LNCAP (cell line): ENCODE data around the gene HS2ST1.

Experiments used
- TF ChIP-seq, protein P1 (sequence below): fragments of 450-650 bp; IDR thresholded peaks from 2 replicates; pipeline ENCODE4 v1.5.1; 2017; ENCODE audit warnings: mild to moderate bottlenecking

Gene HS2ST1

DNA sequence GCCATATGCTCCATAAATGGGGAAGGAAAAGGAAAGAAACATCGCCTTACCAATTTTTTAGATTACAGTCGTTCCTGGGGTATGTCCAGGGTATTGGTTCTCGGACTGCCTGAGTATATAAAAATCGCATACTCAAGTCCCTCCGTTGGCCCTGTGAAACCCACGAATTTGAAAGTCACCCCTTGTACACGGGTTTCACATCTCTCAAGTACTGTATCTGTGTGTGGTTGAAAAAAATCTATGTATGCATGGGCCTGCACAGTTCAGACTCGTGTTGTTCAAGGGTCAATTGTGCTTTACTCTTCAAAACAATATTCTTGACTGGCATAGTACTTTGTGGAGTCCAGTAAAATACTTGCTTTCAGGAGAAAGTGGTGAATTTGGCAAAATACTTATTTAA lies 171.7 kb downstream of the HS2ST1 start:
- TF ChIP-seq, protein P1, sequence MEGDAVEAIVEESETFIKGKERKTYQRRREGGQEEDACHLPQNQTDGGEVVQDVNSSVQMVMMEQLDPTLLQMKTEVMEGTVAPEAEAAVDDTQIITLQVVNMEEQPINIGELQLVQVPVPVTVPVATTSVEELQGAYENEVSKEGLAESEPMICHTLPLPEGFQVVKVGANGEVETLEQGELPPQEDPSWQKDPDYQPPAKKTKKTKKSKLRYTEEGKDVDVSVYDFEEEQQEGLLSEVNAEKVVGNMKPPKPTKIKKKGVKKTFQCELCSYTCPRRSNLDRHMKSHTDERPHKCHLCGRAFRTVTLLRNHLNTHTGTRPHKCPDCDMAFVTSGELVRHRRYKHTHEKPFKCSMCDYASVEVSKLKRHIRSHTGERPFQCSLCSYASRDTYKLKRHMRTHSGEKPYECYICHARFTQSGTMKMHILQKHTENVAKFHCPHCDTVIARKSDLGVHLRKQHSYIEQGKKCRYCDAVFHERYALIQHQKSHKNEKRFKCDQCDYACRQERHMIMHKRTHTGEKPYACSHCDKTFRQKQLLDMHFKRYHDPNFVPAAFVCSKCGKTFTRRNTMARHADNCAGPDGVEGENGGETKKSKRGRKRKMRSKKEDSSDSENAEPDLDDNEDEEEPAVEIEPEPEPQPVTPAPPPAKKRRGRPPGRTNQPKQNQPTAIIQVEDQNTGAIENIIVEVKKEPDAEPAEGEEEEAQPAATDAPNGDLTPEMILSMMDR, result no peak

DNA sequence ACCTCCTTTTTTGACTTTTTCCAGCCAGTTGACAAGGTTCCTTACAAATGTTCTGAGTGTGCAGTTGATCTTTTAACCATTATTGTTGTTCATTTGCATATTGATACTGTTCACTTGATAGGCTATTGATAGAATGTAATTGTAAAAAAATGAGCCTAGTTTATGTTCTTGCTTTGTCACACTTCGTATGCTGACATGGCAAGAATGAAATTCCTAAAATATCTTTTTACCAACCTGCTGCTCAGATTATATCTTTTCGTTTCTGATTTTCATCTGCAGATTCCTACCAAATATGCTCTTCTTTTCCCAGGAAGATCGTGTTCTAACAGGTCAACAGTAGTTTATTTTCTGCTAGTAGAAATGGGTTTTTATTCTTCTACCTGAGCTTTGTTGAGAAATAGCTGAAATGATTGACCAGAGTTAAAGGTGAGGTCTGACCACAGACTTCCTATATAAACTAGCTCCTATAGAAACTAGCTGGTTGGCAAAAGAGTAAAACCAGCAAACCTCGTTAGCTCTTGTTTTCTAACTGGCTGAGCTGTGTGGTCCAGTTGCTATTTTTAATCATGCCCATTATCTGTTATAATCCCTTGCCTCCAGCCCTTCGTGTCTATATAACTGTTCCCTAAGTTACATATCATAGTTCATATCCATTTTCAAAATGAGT lies 174.8 kb downstream of the HS2ST1 start:
- TF ChIP-seq, protein P1, result no peak

DNA sequence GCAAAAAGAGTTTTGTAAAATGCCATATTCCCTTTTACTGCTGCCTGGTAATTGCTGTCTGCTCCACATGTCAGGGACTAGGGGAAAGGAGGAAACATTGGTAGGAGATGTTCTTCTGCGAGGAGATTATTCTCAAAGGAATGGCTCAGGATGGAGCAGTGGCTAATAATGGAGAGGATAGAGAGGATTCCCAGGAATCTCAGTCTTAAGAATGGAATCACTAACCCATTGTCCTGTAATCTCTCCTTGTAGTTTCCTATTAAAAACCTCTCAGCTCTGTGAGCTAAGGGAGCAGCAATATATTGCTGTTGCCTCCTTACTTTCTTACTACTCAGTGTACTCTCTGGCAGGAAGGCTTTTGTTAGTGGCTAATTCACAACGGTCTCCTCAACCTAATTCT lies 175.4 kb downstream of the HS2ST1 start:
- TF ChIP-seq, protein P1, result no peak

DNA sequence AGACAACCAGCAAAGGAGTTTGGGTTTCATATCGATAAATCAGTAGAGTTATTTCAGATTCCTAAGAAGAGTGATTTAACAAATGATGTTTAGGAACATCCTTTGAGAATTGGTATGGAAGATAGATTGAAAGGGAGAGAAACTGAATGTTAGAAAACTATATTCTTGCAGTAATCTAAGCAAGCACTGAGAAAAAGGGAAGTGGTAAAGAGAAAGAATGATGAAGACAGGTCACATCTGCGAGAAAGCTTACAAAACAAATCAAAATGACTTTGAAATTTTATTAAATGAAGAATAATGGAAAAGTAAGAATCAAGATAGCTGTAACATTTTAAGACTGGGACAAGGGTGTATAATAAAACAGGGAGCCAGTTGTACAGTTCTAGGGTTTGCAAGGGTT lies 177.0 kb downstream of the HS2ST1 start:
- TF ChIP-seq, protein P1, result no peak

- TF ChIP-seq, protein P1, result no peak
Observed at GRCh38 chr1:87092846-87093245, 178.4 kb downstream of the HS2ST1 start.

- TF ChIP-seq, protein P1, result no peak
Observed at GRCh38 chr1:87093286-87093685, 178.9 kb downstream of the HS2ST1 start.

DNA sequence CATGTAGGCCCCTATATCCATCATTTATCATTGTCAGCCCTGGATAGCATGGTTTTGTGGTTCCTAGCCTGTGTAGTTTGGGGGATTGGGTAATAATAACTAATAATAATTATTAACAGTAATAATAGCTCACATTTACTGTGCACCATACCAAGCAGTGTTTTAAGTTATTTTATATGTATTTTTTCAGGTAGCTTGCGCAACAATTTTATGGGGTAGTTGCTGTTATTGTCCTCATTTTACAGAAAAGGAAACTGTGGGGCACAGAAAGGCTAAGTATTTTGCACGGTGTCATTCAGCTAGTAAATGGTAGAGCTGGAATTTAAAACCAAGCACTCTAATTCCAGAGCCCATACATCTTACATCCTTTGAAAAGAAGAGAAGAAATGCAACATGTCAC lies 179.8 kb downstream of the HS2ST1 start:
- TF ChIP-seq, protein P1, result no peak

GRCh38 chr1:87100271-87100670 lies 185.8 kb downstream of the HS2ST1 start:
- TF ChIP-seq, protein P1, result no peak
